ENCODE measurements around the gene DCTN5.

DCTN5 gene

DNA sequence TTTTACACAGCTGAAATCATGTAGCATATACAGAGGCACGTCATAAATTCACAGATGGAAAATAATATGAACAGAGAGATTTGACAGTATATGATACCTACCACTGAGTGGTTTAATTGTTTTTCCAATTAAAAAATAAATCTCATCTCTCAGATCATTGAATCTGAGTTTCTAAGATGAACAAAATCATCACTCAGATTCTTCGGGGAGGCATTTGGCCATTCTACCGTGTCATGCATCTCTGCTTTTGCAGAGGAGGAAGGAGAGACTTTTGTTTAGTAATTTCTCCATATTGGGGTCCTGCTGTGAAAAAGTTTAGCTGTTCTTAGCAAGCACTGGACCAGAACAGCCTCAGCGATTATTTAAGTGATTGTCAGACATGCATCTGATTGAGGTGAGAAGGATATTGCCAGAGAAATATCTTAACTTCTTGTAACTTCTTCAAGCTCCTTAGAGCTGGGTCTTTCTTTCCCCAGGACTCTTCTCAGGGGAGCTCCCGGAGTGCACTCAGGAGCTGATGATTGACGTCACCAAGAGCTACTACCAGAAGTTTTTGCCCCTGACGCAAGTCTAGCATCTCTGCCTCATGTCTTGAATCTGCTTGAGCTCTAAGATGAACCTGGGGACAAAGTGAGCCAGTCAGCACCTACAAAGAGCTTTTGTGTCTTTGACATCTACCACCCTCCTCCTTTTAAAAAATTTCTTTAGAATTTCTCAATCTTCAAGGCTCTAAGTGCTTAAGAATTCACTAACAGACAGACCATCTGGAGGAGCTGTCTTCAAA is 25.5 kb downstream of the DCTN5 start:
- no peak for TF ChIP-seq ZFX (IDR thresholded peaks at IDR 0.05)
- TF ChIP-seq, protein P1, sequence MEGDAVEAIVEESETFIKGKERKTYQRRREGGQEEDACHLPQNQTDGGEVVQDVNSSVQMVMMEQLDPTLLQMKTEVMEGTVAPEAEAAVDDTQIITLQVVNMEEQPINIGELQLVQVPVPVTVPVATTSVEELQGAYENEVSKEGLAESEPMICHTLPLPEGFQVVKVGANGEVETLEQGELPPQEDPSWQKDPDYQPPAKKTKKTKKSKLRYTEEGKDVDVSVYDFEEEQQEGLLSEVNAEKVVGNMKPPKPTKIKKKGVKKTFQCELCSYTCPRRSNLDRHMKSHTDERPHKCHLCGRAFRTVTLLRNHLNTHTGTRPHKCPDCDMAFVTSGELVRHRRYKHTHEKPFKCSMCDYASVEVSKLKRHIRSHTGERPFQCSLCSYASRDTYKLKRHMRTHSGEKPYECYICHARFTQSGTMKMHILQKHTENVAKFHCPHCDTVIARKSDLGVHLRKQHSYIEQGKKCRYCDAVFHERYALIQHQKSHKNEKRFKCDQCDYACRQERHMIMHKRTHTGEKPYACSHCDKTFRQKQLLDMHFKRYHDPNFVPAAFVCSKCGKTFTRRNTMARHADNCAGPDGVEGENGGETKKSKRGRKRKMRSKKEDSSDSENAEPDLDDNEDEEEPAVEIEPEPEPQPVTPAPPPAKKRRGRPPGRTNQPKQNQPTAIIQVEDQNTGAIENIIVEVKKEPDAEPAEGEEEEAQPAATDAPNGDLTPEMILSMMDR (conservative IDR thresholded peaks at IDR 0.05) = no peak
- H3K27ac ChIP-seq = no peak overlapping the region

DNA sequence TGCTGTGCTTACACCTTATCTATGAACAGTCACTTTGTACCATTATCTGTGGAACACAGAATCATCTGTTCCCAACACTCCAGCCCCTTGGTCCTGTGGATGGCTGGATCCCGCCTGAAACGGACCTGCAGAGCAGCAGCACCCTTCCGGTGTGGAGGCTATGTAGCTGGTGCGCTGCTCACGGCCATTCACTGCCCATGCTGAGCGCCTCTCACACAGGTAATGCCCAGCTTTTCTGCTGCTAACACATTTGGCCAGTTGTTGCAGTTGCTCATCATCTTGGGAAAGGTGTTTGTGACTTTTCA is 26.0 kb downstream of the DCTN5 start:
- H3K27ac ChIP-seq = no peak overlapping the region
- no peak for TF ChIP-seq ZFX (IDR thresholded peaks at IDR 0.05)
- TF ChIP-seq, protein P1 (conservative IDR thresholded peaks at IDR 0.05) = no peak

DNA sequence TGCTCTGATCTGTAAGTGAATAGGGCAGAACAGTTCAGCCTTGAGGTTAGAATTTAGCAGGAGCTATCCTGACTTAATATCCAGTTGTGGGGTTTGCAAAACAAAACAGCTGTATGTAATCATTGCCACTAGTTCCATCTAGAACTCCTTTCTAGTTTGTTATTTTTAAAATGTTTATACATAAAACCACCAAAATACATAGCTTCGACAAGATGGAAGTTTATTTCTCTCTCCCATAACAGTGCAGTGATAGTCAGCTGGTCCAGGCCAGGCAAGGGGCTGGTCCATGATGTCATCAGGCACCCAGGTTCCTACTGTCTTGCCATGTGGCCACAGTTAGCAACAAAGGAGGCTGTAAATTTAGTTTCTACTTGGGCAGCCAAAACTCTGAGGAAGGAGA is 27.0 kb downstream of the DCTN5 start:
- no peak for TF ChIP-seq ZFX (IDR thresholded peaks at IDR 0.05)
- TF ChIP-seq, protein P1 (conservative IDR thresholded peaks at IDR 0.05) = no peak
- H3K27ac ChIP-seq = no peak overlapping the region

DNA sequence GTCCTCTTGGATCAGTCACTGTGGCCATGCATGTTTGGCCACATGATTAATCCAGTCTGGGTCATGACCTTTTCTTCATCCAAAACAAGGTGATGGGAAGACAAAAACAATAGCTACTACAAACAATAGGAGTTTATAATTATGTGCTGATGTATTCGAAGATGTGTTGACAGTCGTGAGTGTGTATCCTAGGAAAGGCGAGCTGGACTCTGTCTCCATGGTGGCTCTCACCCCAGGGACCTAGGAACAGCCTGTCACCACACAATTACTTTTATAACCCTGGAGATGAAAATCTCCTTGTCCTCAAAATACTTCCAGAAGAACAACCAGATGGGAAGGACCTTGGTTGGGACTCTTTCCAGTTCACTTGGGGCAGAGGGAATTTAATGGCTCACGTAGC is 27.6 kb downstream of the DCTN5 start:
- no peak for TF ChIP-seq ZFX (IDR thresholded peaks at IDR 0.05)
- no peak overlapping the region for H3K27ac ChIP-seq

DNA sequence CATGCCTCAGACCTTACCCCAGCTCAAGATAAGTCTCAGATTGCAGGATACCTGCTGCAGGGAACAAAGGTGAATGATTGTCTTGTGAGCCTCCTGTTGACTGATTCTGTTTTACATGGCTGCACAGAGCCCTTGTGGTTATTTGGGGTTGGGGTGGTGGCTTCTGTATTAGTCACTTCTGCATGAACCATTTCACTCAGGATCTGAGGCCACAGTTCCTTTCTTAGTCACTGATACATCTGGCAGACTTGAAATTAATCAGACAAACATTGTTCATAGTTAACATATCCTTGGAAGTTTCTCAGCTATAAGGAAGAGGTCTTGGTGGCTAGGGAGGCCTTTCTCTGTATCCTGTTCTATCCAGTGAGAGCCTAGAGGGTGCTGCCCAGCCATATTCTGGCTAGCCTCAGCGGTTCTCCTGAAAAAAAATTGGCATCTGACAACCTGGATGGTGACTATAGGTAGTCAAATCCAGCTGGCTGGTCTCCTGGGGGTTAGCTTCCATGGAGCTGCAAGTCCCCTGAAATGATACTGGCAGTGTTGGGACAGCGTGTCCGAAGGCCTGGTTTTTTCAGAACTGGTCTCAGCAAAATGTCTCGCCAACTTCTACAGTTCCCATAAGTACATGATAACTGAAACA is 29.0 kb downstream of the DCTN5 start:
- H3K27ac ChIP-seq = no peak overlapping the region
- TF ChIP-seq ZFX (IDR thresholded peaks at IDR 0.05) = no peak
- TF ChIP-seq, protein P1 (conservative IDR thresholded peaks at IDR 0.05) = no peak

DNA sequence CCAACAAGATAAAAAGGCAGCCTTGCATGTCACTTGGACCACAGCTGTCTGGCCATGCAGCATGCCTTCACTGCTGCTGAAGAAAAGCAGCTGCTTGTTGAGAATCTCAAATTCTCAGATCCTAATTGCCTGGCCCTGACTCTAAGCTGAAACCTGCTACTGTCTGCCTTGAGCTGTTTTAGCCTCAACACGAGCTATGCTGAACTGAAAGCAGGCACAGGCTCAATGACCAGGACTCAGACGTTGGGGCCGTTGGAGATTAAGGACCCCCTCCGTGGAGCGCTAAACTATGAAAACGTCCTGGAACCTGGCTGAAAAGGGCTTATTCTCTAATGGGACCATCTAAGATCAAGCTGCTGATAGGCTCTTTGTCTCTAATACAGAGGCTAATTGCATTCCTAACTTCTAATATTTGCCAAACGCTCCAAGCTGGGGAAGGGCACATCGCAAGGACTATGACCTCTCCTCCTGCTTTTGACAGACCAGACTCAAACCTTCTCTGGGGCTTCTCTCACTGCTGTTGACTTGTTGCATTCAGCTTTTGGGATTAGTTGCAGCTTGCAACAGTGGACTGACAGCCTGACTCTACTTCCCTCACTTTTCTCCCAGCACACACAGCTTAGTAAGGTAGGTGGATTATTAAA is 32.8 kb downstream of the DCTN5 start:
- TF ChIP-seq ZFX (IDR thresholded peaks at IDR 0.05) = no peak
- TF ChIP-seq, protein P1 (conservative IDR thresholded peaks at IDR 0.05) = no peak
- no peak overlapping the region for H3K27ac ChIP-seq

DNA sequence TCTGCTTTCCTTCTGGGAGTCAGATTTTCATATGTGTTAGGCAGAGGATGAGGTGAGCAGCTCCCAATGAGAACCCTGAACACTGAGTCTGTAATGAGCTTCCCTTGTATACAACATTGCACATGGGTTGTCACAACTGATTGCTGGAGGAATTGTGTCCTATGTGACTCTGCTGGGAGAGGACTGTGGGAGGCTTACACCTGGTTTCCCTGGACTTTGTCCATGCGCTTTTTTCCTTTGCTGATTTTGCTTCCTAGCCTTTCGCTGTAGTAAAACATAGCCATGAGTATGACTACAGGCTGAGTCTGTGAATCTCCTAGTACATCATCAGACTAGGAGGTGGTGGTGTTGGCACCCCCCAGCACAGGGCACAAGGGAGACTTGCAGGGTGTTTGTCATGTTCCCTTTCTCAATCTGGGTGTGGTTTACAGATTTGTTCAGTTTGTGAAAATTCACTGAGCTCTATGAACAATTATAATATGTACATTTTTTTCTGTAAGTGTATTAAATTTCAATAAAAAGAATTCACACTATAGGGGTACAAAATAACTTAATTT is 35.7 kb downstream of the DCTN5 start:
- TF ChIP-seq, protein P1 (conservative IDR thresholded peaks at IDR 0.05) = no peak
- no peak for TF ChIP-seq ZFX (IDR thresholded peaks at IDR 0.05)
- no peak overlapping the region for H3K27ac ChIP-seq
